Body of pancreas (tissue), 4 donors: ENCODE data around the gene PLXNA1. TPM values are rescaled to one million over a fixed set of nuclear protein-coding genes. Genes with fewer than 3 reads are reported as not detected.

ENCODE experiments used
- ATAC-seq: fragments of 150-250 bp; one replicate; pipeline ENCODE4 v1.9.1; 2016
- DNase-seq, 4 donors: peaks; one replicate each; pipeline ENCODE4 v3.0.0-alpha.2; 2019
- H3K27ac ChIP-seq, 4 donors: fragments of 200-600 bp; sonication (generic); 1 replicate in 3 of 4; 2 replicates in 1 of 4; pipeline versions ENCODE4 v1.5.1 to v1.6.1; 2016 to 2019; ENCODE audit warnings: mild to moderate bottlenecking in 1 of 4, mixed read lengths in 1 of 4, moderate library complexity in 1 of 4
- H3K27me3 ChIP-seq, 2 donors: fragments of 200-600 bp; sonication (generic); one replicate each; pipeline ENCODE4 v1.6.0; 2016; ENCODE audit warnings: mild to moderate bottlenecking in 1 of 2
- H3K36me3 ChIP-seq, 2 donors: fragments of 200-600 bp; sonication (generic); replicated peaks in 1 of 2; 2 replicates each; pipeline ENCODE4 v1.5.1; 2016; ENCODE audit warnings: low read depth in 2 of 2; ENCODE audit not compliant: insufficient read depth in 1 of 2
- H3K4me1 ChIP-seq: fragments of 200-600 bp; sonication (generic); one replicate; pipeline ENCODE4 v1.6.0; 2016
- H3K4me3 ChIP-seq, 2 donors: fragments of 200-600 bp; sonication (generic); 1 replicate in 1 of 2; 2 replicates in 1 of 2; pipeline ENCODE4 v1.5.1; 2016 to 2019
- H3K9me3 ChIP-seq, 3 donors: fragments of 200-600 bp; sonication (generic); 1 replicate in 2 of 3; 2 replicates in 1 of 3; pipeline ENCODE4 v1.5.1; 2016
- CTCF ChIP-seq, 7 experiments: fragments of 450-650 bp in 4 of 7; fragments of 200-600 bp in 3 of 7; sonication (generic) in 3 of 7; IDR thresholded peaks; one replicate each; pipeline ENCODE4 v1.5.1; 2016 to 2019; ENCODE audit warnings: antibody characterized with exemption in 7 of 7
- POLR2A ChIP-seq, 3 donors: fragments of 450-650 bp; IDR thresholded peaks; one replicate each; pipeline ENCODE4 v1.6.1; 2016; ENCODE audit warnings: antibody characterized with exemption in 3 of 3, mild to moderate bottlenecking in 2 of 3
- WGBS, 2 donors: methylation state at CpG; one replicate each; pipeline ENCODE4 v1.1.5; 2017; 5-methylcytosine and 5-hydroxymethylcytosine counted together
- intact Hi-C: fragments of 100-400 bp; cut with DNase I; formaldehyde crosslinking; loops from one replicate; pipeline ENCODE4 v1.15.1; 2023
- total RNA-seq, 2 donors: library from RNA; depleted of rRNA; stranded (reverse); fragments of >200 nt; gene quantifications; one replicate each; pipeline ENCODE4 v1.1.0, GENCODE V29; 2016

The PLXNA1 gene
- total RNA-seq, 2 donors from 2014 or later, result 13.2 to 25.1 TPM

DNA sequence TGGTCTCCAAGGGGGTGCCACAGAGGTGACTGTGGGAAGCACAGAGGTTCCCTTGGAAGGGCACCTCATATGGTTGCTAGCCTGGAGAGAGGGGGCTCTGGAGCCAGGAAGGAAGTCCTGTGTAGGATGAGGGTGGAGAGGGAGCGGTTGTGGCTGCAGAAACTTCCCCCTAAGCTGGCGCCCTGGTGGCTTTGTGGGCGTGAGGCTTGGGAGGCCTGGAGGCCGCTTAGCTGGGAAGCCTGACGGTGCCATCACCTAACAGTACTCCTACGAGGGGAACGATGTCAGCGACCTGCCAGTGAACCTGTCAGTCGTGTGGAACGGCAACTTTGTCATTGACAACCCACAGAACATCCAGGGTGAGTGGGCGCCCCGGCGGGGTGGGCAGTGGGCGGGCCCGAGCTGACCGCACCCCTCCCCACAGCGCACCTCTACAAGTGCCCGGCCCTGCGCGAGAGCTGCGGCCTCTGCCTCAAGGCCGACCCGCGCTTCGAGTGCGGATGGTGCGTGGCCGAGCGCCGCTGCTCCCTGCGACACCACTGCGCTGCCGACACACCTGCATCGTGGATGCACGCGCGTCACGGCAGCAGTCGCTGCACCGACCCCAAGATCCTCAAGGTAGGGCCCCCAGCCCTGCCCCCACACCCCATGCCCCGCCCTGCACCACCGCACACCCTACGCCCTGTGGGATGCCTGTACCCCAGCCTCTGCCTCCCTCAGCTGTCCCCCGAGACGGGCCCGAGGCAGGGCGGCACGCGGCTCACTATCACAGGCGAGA is 31.0 kb downstream of the PLXNA1 start:
- no peaks in the 10 kb centered on the region for H3K4me1 ChIP-seq
- WGBS, 2 donors, result 90 to 96% methylated on average over 19 to 44 of the region's 50 CpGs
- TF ChIP-seq CTCF (IDR thresholded peaks at IDR 0.05) (no peak), POLR2A (IDR thresholded peaks at IDR 0.05) (no peak)
- no peak overlapping the region for H3K4me3 ChIP-seq
- no peak for ATAC-seq
- peaks cover 5 to 10% of the 10 kb centered on the region in 2 donors for H3K36me3 ChIP-seq
- no peaks in the 10 kb centered on the region for H3K9me3 ChIP-seq
- DNase-seq, result no peak
- H3K27me3 ChIP-seq, result no peaks in the 10 kb centered on the region
- intact Hi-C loops, result no loop called here
- H3K27ac ChIP-seq, result no peak overlapping the region

- TF ChIP-seq POLR2A (IDR thresholded peaks at IDR 0.05) (no peak), CTCF (IDR thresholded peaks at IDR 0.05) (no peak)
- Histone ChIP-seq H3K27me3 (no peaks in the 10 kb centered on the region), H3K27ac (no peak overlapping the region), H3K4me1 (no peaks in the 10 kb centered on the region), H3K4me3 (no peak overlapping the region), H3K9me3 (no peaks in the 10 kb centered on the region), H3K36me3 (peaks cover 5 to 10% of the 10 kb centered on the region in 2 donors)
- intact Hi-C loops, result no loop called here
- 87 to 94% methylated on average over 25 to 30 of the region's 35 CpGs for WGBS, 2 donors
- DNase-seq (no peak), ATAC-seq (no peak)
These were observed 31.8 kb downstream of the PLXNA1 start for GRCh38 chr3:127014536-127015281.

DNA sequence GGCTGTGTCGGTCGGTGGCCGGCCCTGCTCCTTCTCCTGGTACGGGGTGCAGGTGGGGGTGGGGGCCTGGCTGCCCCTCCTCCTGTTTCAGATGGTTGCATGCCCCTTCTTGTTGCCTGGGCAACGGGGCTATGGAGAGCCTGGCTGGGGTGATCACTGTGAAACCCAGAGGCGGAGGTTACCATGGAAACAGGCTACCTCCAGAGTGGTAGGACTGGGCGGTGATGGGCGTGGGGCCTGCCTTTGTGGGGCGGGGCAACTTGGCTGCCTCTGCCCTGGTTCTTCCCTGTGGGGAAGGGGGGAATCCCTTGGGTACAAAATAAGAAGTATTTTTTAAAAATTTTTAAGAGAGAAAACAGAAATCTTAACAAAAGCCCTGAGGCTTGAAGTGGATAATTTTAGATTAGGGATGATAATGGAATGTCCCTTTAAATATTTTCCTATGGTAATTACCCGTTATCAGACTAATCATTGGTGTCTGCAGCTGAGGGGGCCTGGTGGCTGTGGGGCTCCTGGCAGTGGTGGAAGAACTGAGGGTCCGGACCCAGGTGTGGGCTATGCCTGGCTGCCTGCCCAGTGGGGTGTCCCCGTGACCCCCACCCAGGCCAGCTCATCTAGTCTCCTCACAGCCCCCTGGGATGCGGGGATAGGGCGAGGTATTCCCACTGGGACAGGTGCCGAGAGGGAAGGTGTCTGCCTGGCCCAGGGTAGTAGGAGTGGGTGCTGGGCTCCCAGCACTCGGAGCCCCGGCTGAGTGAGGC is 32.5 kb downstream of the PLXNA1 start:
- Histone ChIP-seq H3K9me3 (no peaks in the 10 kb centered on the region), H3K4me3 (no peak overlapping the region), H3K36me3 (peaks cover 5 to 10% of the 10 kb centered on the region in 2 donors), H3K27me3 (no peaks in the 10 kb centered on the region), H3K4me1 (no peaks in the 10 kb centered on the region), H3K27ac (no peak overlapping the region)
- ATAC-seq (no peak), DNase-seq (no peak)
- WGBS, 2 donors, result 90 to 96% methylated on average over 17 of the region's 17 CpGs
- intact Hi-C loops, result no loop called here
- no peak for TF ChIP-seq CTCF (IDR thresholded peaks at IDR 0.05)
- no peak for TF ChIP-seq POLR2A (IDR thresholded peaks at IDR 0.05)

- no peaks in the 10 kb centered on the region for H3K27me3 ChIP-seq
- H3K36me3 ChIP-seq, result peaks cover 5 to 10% of the 10 kb centered on the region in 2 donors
- TF ChIP-seq CTCF (IDR thresholded peaks at IDR 0.05) (no peak), POLR2A (IDR thresholded peaks at IDR 0.05) (no peak)
- no peak for DNase-seq
- no peaks in the 10 kb centered on the region for H3K9me3 ChIP-seq
- intact Hi-C loops, result no loop called here
- 94 to 98% methylated on average over 5 to 10 of the region's 10 CpGs for WGBS, 2 donors
- no peak for ATAC-seq
- no peak overlapping the region for H3K27ac ChIP-seq
- no peak overlapping the region for H3K4me3 ChIP-seq
- no peaks in the 10 kb centered on the region for H3K4me1 ChIP-seq
These were observed 33.1 kb downstream of the PLXNA1 start for GRCh38 chr3:127016043-127016343.
